ENCODE measurements around the gene GOLGA6L7. TPM values are rescaled to one million over a fixed set of nuclear protein-coding genes. Genes with fewer than 3 reads are reported as not detected.

Gene GOLGA6L7
- total and polyA plus RNA-seq, 2 of the 13 experiments (the other 11 are each of a cell fraction or from before 2014, with no cell fraction given): not detected

GRCh38 chr15:28875461-28876000, 27.1 kb upstream of the GOLGA6L7 start:
- FAIRE-seq (no peak), ATAC-seq (no peak), DNase-seq (ENCODE audit: low spot score) (no peak)
- 86% methylated on average over 2 of the region's 4 CpGs for WGBS (ENCODE audit: low lambda C conversion rate)
- no TSS peak for BruUV-seq (replicated peaks)
- POLR2A ChIA-PET: no interaction called here
- Histone ChIP-seq H3K4me1 (ENCODE audit: insufficient read depth, low read length) (peaks cover 19% of the 10 kb centered on the region), H3K4me2 (ENCODE audit: low read depth, low read length) (no peak overlapping the region), H3K27me3 (ENCODE audit: control insufficient read depth in 1 of 2, insufficient read depth in 2 of 2, low read length in 2 of 2) (no peaks in the 10 kb centered on the region), H3K9ac (ENCODE audit: insufficient read depth, low read depth, low read length) (no peak overlapping the region), H3K36me3 (replicated peaks in 1 of 2; ENCODE audit: control insufficient read depth in 1 of 2, insufficient read depth in 2 of 2, low read length in 2 of 2) (no peaks in the 10 kb centered on the region), H3K4me3 (replicated peaks in 1 of 3; ENCODE audit: insufficient read depth in 1 of 3, low read depth in 2 of 3, low read length in 3 of 3) (no peak overlapping the region), H2AFZ (ENCODE audit: low read length) (no peak overlapping the region), H3K27ac (ENCODE audit: extremely low read length, insufficient read depth, low read length) (no peak overlapping the region), H3K9me3 (ENCODE audit: low read length) (no peaks in the 10 kb centered on the region), H3K79me2 (ENCODE audit: insufficient read depth, low read length) (no peaks in the 10 kb centered on the region), H4K20me1 (ENCODE audit: insufficient read depth, low read length) (no peaks in the 10 kb centered on the region)
- TF ChIP-seq ZNF616 (CRISPR knock-in tag; IDR thresholded peaks at IDR 0.05; ENCODE audit: low read depth) (no peak), SRY (CRISPR knock-in tag; IDR thresholded peaks at IDR 0.05) (no peak), POLR2A (IDR thresholded peaks at IDR 0.05; ENCODE audit: insufficient read depth in 1 of 2, low read depth in 2 of 2, low read length in 2 of 2) (no peak), ZNF761 (CRISPR knock-in tag; conservative IDR thresholded peaks at IDR 0.05) (no peak), ZNF800 (CRISPR knock-in tag; IDR thresholded peaks at IDR 0.05) (no peak), ETV6 (CRISPR knock-in tag; conservative IDR thresholded peaks at IDR 0.05) (no peak), ZNF766 (CRISPR knock-in tag; IDR thresholded peaks at IDR 0.05; ENCODE audit: borderline replicate concordance) (no peak), GLI4 (CRISPR knock-in tag; IDR thresholded peaks at IDR 0.05; ENCODE audit: borderline replicate concordance) (no peak), ZNF414 (CRISPR knock-in tag; IDR thresholded peaks at IDR 0.05) (no peak), MAFF (IDR thresholded peaks at IDR 0.05; ENCODE audit: low read depth, low read length) (no peak), HHEX (CRISPR knock-in tag; IDR thresholded peaks at IDR 0.05) (no peak), ZNF350 (CRISPR knock-in tag; IDR thresholded peaks at IDR 0.05; ENCODE audit: borderline replicate concordance, low read depth) (no peak), ATRX (CRISPR knock-in tag; IDR thresholded peaks at IDR 0.05; ENCODE audit: borderline replicate concordance) (no peak), FUBP1 (CRISPR knock-in tag; IDR thresholded peaks at IDR 0.05; ENCODE audit: borderline replicate concordance) (no peak), CCDC6 (CRISPR knock-in tag; IDR thresholded peaks at IDR 0.05) (no peak)
- intact Hi-C loops (cut with micrococcal nuclease; ENCODE audit: unreplicated experiment): no loop called here
- in situ Hi-C loops (cut with HindIII; ENCODE audit: extremely low pct_ligation_motif_present, low pct_unique_long_range_greater_than_20kb): no loop called here
- CTCF ChIA-PET (ENCODE audit: low intra/inter-chr PET ratio, low total read pairs): no interaction called here

All from HepG2 (cell line).